HepG2 (cell line): ENCODE measurements around the gene CFAP90. TPM values are rescaled to one million over a fixed set of nuclear protein-coding genes. Genes with fewer than 3 reads are reported as not detected.

Experiments
- ETV6 ChIP-seq: sonication (generic); formaldehyde crosslinking; conservative IDR thresholded peaks from 2 replicates; pipeline ENCODE4 v1.4.0; 2020; ENCODE audit warnings: missing genetic modification reagents
- FOXC1 ChIP-seq: sonication (generic); formaldehyde crosslinking; IDR thresholded peaks from 2 replicates; pipeline ENCODE4 v1.8.0; 2022; ENCODE audit warnings: mild to moderate bottlenecking, missing genetic modification reagents, borderline replicate concordance
- HOXA7 ChIP-seq: sonication (generic); formaldehyde crosslinking; IDR thresholded peaks from 2 replicates; pipeline ENCODE4 v1.8.1; 2022; ENCODE audit warnings: mild to moderate bottlenecking, missing genetic modification reagents, moderate library complexity
- KAT8 ChIP-seq: IDR thresholded peaks from 2 replicates; pipeline ENCODE4 v1.6.1; 2016; ENCODE audit warnings: missing genetic modification reagents, missing compliant biosample characterization
- KLF9 ChIP-seq: IDR thresholded peaks from 2 replicates; pipeline ENCODE4 v1.6.1; 2016; ENCODE audit warnings: low read depth
- MED1 ChIP-seq: sonication (generic); formaldehyde crosslinking; IDR thresholded peaks from 2 replicates; pipeline ENCODE4 v1.4.0; 2020; ENCODE audit warnings: missing genetic modification reagents
- NFIC ChIP-seq: IDR thresholded peaks from 2 replicates; pipeline ENCODE4 v1.6.1; 2012; ENCODE audit warnings: mild to moderate bottlenecking, low read length, inconsistent platforms
- PRDM10 ChIP-seq: sonication (generic); formaldehyde crosslinking; IDR thresholded peaks from 2 replicates; pipeline ENCODE4 v1.4.0; 2020; ENCODE audit warnings: low read depth, missing genetic modification reagents
- REPIN1 ChIP-seq: sonication (generic); formaldehyde crosslinking; IDR thresholded peaks from 2 replicates; pipeline ENCODE4 v1.8.0; 2022; ENCODE audit warnings: missing genetic modification reagents, low read depth, mild to moderate bottlenecking, borderline replicate concordance
- SMAD1 ChIP-seq: sonication (generic); formaldehyde crosslinking; IDR thresholded peaks from 2 replicates; pipeline ENCODE4 v1.4.0; 2020; ENCODE audit warnings: missing genetic modification reagents, low read depth, mild to moderate bottlenecking, borderline replicate concordance
- TAF1 ChIP-seq: sonication (generic); formaldehyde crosslinking; IDR thresholded peaks from 2 replicates; pipeline ENCODE4 v1.4.0; 2020; ENCODE audit warnings: missing genetic modification reagents
- TBL1XR1 ChIP-seq: fragments of 150-350 bp; IDR thresholded peaks from 2 replicates; pipeline ENCODE4 v1.6.1; 2014; ENCODE audit warnings: borderline replicate concordance, low read length; ENCODE audit not compliant: partially characterized antibody
- TEF ChIP-seq: sonication (generic); formaldehyde crosslinking; IDR thresholded peaks from 2 replicates; pipeline ENCODE4 v1.5.0; 2020; ENCODE audit warnings: missing genetic modification reagents
- ZBTB1 ChIP-seq: sonication (generic); formaldehyde crosslinking; IDR thresholded peaks from 2 replicates; pipeline ENCODE4 v1.4.0; 2020; ENCODE audit warnings: missing genetic modification reagents, borderline replicate concordance
- ZBTB14 ChIP-seq: sonication (generic); formaldehyde crosslinking; IDR thresholded peaks from 2 replicates; pipeline ENCODE4 v1.4.0; 2020; ENCODE audit warnings: missing genetic modification reagents
- ZFP36L2 ChIP-seq: sonication (generic); formaldehyde crosslinking; IDR thresholded peaks from 2 replicates; pipeline ENCODE4 v1.4.0; 2020; ENCODE audit warnings: missing genetic modification reagents
- ZKSCAN5 ChIP-seq: sonication (generic); formaldehyde crosslinking; IDR thresholded peaks from 2 replicates; pipeline ENCODE4 v1.5.1; 2020; ENCODE audit warnings: mild to moderate bottlenecking, missing genetic modification reagents
- ZMAT3 ChIP-seq: sonication (generic); formaldehyde crosslinking; conservative IDR thresholded peaks from 2 replicates; pipeline ENCODE4 v1.7.0; 2021; ENCODE audit warnings: missing genetic modification reagents
- ZNF430 ChIP-seq: sonication (generic); formaldehyde crosslinking; IDR thresholded peaks from 2 replicates; pipeline ENCODE4 v1.9.0; 2021; ENCODE audit warnings: mild to moderate bottlenecking, missing genetic modification reagents
- ZNF766 ChIP-seq: sonication (generic); formaldehyde crosslinking; IDR thresholded peaks from 2 replicates; pipeline ENCODE4 v1.5.0; 2020; ENCODE audit warnings: missing genetic modification reagents, borderline replicate concordance
- ZNF773 ChIP-seq: sonication (generic); formaldehyde crosslinking; IDR thresholded peaks from 2 replicates; pipeline ENCODE4 v1.4.0; 2020; ENCODE audit warnings: missing genetic modification reagents, borderline replicate concordance
- ZNF780A ChIP-seq: sonication (generic); formaldehyde crosslinking; IDR thresholded peaks from 2 replicates; pipeline ENCODE4 v1.8.0; 2022; ENCODE audit warnings: mild to moderate bottlenecking, missing genetic modification reagents, moderate library complexity
- ZNF792 ChIP-seq: IDR thresholded peaks from 2 replicates; pipeline ENCODE4 v1.6.1; 2016
- polyA plus RNA-seq, 8 experiments: library from polyadenylated mRNA; depleted of rRNA in 3 of 8; stranded (reverse) in 7 of 8; unstranded in 1 of 8; fragments of >200 nt; fragmentation: Illumina TruSeq in 4 of 8; extraction: Trizol in 4 of 8; gene quantifications; 2 replicates each; pipeline versions ENCODE4 v1.2.1 to v1.2.3, GENCODE V29; 2011 to 2016; ENCODE audit warnings: low read depth in 4 of 8, missing spikeins in 1 of 8, mixed read lengths in 1 of 8; ENCODE audit not compliant: insufficient read depth in 1 of 8
- total RNA-seq, 5 experiments: library from RNA; depleted of rRNA; stranded (reverse); fragments of >200 nt; fragmentation: Illumina TruSeq; extraction: Trizol; gene quantifications; 2 replicates each; pipeline ENCODE4 v1.2.3, GENCODE V29; 2016; ENCODE audit warnings: low read depth in 1 of 5
- TF ChIP-seq, protein P1 (sequence below): sonication (generic); formaldehyde crosslinking; IDR thresholded peaks from 2 replicates; pipeline ENCODE4 v1.9.0; 2022; ENCODE audit warnings: low read depth, missing genetic modification reagents

The CFAP90 gene
- total and polyA plus RNA-seq, 2 of the 13 experiments (the other 11 are each of a cell fraction or from before 2014, with no cell fraction given) = 0.11 TPM; not detected in 1

GRCh38 chr5:7868773-7869473, 18.0 kb upstream of the CFAP90 start, which contains the start of the genes FASTKD3 and MTRR (continued):
- TF ChIP-seq KLF9 (CRISPR knock-in tag) (no peak), TAF1 (CRISPR knock-in tag) (peak; percentile 72; the same call in 1 of the 2 replicates), ZBTB1 (CRISPR knock-in tag) (no peak), ETV6 (CRISPR knock-in tag) (no peak), ZNF773 (no peak), NFIC (no peak), REPIN1 (CRISPR knock-in tag) (peak; percentile 53; the same call in 1 of the 2 replicates), ZBTB14 (CRISPR knock-in tag) (no peak), ZNF780A (CRISPR knock-in tag) (no peak), ZNF430 (CRISPR knock-in tag) (no peak), ZNF792 (peak; percentile 39; the same call in 1 of the 2 replicates), SMAD1 (CRISPR knock-in tag) (peak; percentile 61; the same call in 1 of the 2 replicates), ZMAT3 (CRISPR knock-in tag) (peak; percentile 31; the same call in 1 of the 2 replicates), MED1 (no peak; the same call in 1 of the 2 replicates), TBL1XR1 (no peak), FOXC1 (CRISPR knock-in tag) (peak; percentile 88), TEF (CRISPR knock-in tag) (no peak), ZNF766 (CRISPR knock-in tag) (no peak), PRDM10 (CRISPR knock-in tag) (no peak), ZFP36L2 (no peak), HOXA7 (CRISPR knock-in tag) (no peak), ZKSCAN5 (CRISPR knock-in tag) (no peak), KAT8 (CRISPR knock-in tag) (peak; percentile 81)
- TF ChIP-seq, protein P1, sequence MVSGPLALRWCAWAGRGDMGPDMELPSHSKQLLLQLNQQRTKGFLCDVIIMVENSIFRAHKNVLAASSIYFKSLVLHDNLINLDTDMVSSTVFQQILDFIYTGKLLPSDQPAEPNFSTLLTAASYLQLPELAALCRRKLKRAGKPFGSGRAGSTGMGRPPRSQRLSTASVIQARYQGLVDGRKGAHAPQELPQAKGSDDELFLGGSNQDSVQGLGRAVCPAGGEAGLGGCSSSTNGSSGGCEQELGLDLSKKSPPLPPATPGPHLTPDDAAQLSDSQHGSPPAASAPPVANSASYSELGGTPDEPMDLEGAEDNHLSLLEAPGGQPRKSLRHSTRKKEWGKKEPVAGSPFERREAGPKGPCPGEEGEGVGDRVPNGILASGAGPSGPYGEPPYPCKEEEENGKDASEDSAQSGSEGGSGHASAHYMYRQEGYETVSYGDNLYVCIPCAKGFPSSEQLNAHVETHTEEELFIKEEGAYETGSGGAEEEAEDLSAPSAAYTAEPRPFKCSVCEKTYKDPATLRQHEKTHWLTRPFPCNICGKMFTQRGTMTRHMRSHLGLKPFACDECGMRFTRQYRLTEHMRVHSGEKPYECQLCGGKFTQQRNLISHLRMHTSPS (CRISPR knock-in tag) = no peak
